AG04450 (cell line): ENCODE results near the gene CHRNA5. TPM values are rescaled to one million over a fixed set of nuclear protein-coding genes. Genes with fewer than 3 reads are reported as not detected.

Experiments used
- CTCF ChIA-PET: fragments of 300-600, 350-600 bp; formaldehyde crosslinking; extraction: SDS; loops from one replicate; lab custom pipeline; 2022; ENCODE audit warnings: antibody characterized with exemption, inconsistent platforms; lab: Charles Lee
- POLR2A ChIA-PET: fragments of 350-600 bp; formaldehyde crosslinking; extraction: SDS; loops from one replicate; lab custom pipeline; 2021; ENCODE audit warnings: antibody characterized with exemption, inconsistent platforms; lab: Yijun Ruan, JAX
- DNase-seq: peaks from one replicate; pipeline ENCODE4 v3.0.0-alpha.2; 2011; ENCODE audit warnings: low read depth, low spot score
- H3K27ac ChIP-seq: one replicate; pipeline ENCODE4 v1.5.1; 2012; ENCODE audit warnings: low read depth, low read length, control low read depth
- H3K27me3 ChIP-seq: one replicate; pipeline ENCODE4 v1.6.0; 2012; ENCODE audit warnings: low read length; ENCODE audit not compliant: control insufficient read depth, insufficient read depth
- H3K4me3 ChIP-seq: 2 replicates; pipeline ENCODE4 v1.5.1; 2011; ENCODE audit warnings: mild to moderate bottlenecking, low read depth, low read length, control low read depth
- H3K9me3 ChIP-seq: 2 replicates; pipeline ENCODE4 v1.5.1; 2012; ENCODE audit warnings: low read length; ENCODE audit not compliant: control insufficient read depth, insufficient read depth
- polyA plus RNA-seq: library from polyadenylated mRNA; depleted of rRNA; stranded (reverse); fragments of >200 nt; gene quantifications from 2 replicates; pipeline ENCODE4 v1.2.3, GENCODE V29; 2011
- TF ChIP-seq, protein P1 (sequence below): IDR thresholded peaks from 2 replicates; pipeline ENCODE4 v1.5.1; 2011; ENCODE audit warnings: low read depth, low read length, control low read depth, inconsistent platforms

Gene CHRNA5
- polyA plus RNA-seq, 1 experiment: 5.2 TPM

GRCh38 chr15:78634210-78635145 lies 69.2 kb downstream of the CHRNA5 start:
- no peak for DNase-seq
- POLR2A ChIA-PET: no interaction called here
- H3K27ac ChIP-seq: no peak overlapping the region
- CTCF ChIA-PET: no interaction called here
- peaks cover 6% of the 10 kb centered on the region; the same call in 1 of the 2 replicates for H3K9me3 ChIP-seq
- TF ChIP-seq, protein P1, sequence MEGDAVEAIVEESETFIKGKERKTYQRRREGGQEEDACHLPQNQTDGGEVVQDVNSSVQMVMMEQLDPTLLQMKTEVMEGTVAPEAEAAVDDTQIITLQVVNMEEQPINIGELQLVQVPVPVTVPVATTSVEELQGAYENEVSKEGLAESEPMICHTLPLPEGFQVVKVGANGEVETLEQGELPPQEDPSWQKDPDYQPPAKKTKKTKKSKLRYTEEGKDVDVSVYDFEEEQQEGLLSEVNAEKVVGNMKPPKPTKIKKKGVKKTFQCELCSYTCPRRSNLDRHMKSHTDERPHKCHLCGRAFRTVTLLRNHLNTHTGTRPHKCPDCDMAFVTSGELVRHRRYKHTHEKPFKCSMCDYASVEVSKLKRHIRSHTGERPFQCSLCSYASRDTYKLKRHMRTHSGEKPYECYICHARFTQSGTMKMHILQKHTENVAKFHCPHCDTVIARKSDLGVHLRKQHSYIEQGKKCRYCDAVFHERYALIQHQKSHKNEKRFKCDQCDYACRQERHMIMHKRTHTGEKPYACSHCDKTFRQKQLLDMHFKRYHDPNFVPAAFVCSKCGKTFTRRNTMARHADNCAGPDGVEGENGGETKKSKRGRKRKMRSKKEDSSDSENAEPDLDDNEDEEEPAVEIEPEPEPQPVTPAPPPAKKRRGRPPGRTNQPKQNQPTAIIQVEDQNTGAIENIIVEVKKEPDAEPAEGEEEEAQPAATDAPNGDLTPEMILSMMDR: no peak
- H3K27me3 ChIP-seq: peaks cover 6% of the 10 kb centered on the region
- H3K4me3 ChIP-seq: no peak overlapping the region

DNA sequence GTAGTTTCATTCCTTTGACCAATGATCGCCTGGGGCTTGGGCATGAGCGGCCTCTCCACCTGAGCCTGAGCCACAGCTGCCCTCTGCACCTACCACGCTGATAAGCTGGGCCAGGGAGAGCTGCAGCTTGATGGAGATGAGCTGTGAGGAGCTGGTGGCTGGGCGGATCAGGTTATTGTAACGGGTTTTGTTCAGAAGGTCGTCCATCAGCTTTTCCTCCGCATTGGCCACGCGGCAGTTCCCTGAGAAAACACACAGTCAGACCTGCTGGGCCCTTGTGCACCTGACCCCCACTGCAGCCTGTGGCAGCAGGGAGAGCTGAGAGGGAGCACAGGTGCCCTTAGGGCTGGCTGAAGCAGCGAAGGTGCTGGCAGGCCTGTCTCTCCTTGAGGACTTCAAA lies 70.0 kb downstream of the CHRNA5 start:
- Histone ChIP-seq H3K9me3 (peaks cover 6% of the 10 kb centered on the region; the same call in 1 of the 2 replicates), H3K4me3 (no peak overlapping the region), H3K27me3 (peaks cover 12% of the 10 kb centered on the region), H3K27ac (no peak overlapping the region)
- TF ChIP-seq, protein P1: no peak
- no peak for DNase-seq
- CTCF ChIA-PET: no interaction called here
- POLR2A ChIA-PET: no interaction called here

GRCh38 chr15:78636378-78636859 lies 71.1 kb downstream of the CHRNA5 start:
- CTCF ChIA-PET: no interaction called here
- H3K9me3 ChIP-seq: peaks cover 6% of the 10 kb centered on the region
- peaks cover 22% of the 10 kb centered on the region for H3K27me3 ChIP-seq
- H3K27ac ChIP-seq: no peak overlapping the region
- no peak for DNase-seq
- TF ChIP-seq, protein P1: no peak
- POLR2A ChIA-PET: interaction anchor here (0.7 kb wide), 1 partner anchor 520 kb away, joined by 3 read pairs; no protein-coding TSS in a partner anchor
- no peak overlapping the region for H3K4me3 ChIP-seq

DNA sequence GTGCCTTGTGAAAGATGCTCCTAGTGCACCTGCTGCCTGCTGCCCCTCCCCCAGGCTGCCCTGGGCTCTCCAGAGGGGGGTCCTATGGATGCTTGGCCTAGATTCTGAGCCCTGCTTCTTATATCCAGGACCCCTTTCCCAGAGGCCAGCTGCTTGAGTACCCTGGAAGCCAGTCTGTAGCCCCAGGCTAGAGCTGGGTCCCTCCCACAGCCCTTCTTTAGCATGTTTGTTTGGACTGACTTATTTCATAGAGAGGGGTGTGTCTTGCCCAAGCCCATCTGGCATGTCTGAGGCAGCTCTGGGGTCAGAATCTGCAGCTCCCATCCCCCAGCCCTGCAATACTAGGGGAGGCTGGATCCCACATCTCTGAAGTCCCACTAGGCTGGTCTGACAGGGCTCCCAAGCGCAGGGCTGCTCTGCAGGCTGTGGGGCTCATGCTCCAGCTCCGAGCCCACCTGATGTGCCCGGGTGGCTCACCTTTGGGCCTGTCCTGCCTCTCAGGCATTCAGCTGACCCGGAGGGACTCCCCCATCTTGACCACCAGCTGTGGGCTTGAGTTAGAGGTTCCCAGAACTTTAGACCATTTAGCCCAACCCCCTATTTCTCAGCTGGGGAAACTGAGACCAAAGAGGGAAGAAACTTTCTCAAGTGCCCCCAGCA lies 72.6 kb downstream of the CHRNA5 start:
- Histone ChIP-seq H3K27ac (no peak overlapping the region), H3K4me3 (no peak overlapping the region), H3K9me3 (peaks cover 6% of the 10 kb centered on the region), H3K27me3 (peaks cover 35% of the 10 kb centered on the region)
- POLR2A ChIA-PET: no interaction called here
- TF ChIP-seq, protein P1: no peak
- CTCF ChIA-PET: interaction anchor here (0.6 to 3.0 kb wide), 9 partner anchors 14 to 570 kb away, joined by 3 to 29 read pairs (median 5); no protein-coding TSS in a partner anchor
- DNase-seq: no peak
